ENCODE data around the gene EXOC1.
A peak's percentile ranks its signal among the peaks of the same experiment; 100 is the strongest.

Gene EXOC1

DNA sequence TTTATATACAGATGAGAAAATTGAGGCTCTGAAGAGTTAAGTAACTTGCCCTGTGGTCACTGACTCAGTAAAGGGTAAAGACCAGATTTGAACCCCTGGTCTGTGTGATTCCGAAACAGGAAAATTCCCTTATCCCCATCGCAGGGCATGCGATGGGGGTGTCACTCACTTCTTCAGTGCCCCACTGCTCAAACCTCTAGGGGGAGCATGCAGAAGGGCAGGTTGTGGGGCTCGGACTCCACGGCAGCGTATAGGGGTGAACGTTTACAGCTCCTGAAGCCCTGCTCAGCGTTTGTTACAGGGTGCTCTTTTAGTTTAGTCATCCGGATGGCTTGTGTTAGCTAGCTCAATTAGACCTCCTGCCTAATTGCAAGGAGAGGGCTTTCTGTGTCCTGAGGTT, 3.7 kb upstream of the EXOC1 start:
- no peak overlapping the region for H3K27ac ChIP-seq
- TF ChIP-seq Cebpa-rat (IDR thresholded peaks at IDR 0.05), result no peak
- no peak overlapping the region for H3K9ac ChIP-seq
- no peak overlapping the region for H3K4me2 ChIP-seq
- no peaks in the 10 kb centered on the region for H4K20me1 ChIP-seq
- H3K36me3 ChIP-seq, result no peaks in the 10 kb centered on the region
- H3K4me3 ChIP-seq, result no peak overlapping the region
- H3K4me1 ChIP-seq, result peaks cover 12% of the 10 kb centered on the region
- H3K9me3 ChIP-seq, result 0 out of 2 replicates have a peak, but pooled peaks cover 4% of the 10 kb centered on the region
- no peaks in the 10 kb centered on the region for H3K27me3 ChIP-seq

DNA sequence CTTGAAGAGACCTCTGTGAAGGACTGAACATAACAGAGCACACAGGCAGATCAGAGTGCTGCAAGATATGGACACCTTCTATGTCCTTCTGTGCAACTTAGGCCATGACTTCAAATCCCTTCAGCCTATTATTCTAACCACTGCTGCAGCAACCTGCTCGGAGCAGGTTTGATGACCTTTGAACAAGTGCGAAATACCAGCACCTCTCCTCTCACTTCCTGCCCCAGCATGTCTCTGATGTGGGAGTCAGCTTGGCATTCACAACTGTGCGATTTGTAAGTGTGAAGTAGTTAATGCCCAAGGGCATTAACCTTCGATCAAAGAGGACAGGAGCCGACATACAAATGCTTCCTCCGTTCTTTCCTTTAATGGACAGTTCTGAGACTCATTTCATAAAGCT, 1.6 kb upstream of the EXOC1 start:
- Histone ChIP-seq H4K20me1 (no peaks in the 10 kb centered on the region), H3K27me3 (no peaks in the 10 kb centered on the region), H3K4me2 (no peak overlapping the region), H3K9ac (no peak overlapping the region), H3K4me1 (peaks cover 16% of the 10 kb centered on the region), H3K9me3 (peaks cover 7% of the 10 kb centered on the region), H3K36me3 (0 out of 2 replicates have a peak, but pooled peaks cover 2% of the 10 kb centered on the region), H3K27ac (no peak overlapping the region), H3K4me3 (no peak overlapping the region)
- TF ChIP-seq Cebpa-rat (IDR thresholded peaks at IDR 0.05), result no peak

DNA sequence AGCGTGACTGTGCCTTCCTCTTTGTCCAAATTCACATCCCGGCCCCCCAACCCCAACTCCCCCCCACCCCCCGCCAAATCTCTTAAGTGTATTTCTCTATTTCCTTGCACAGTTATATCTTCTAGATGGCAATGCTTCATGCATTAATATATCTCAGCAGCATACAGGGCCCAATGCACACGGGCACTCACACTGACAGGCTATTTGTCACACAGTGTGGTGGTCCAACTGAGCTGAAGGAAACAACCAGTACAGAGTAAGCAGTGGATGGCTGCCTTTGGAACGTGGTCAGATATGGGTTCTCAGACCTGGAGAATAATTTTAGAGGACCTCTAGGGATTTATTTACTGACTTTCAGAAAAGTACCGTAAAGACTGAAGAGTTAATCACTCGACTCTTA, 681 bp downstream of the EXOC1 start:
- Histone ChIP-seq H3K27me3 (no peaks in the 10 kb centered on the region), H3K36me3 (peaks cover 21% of the 10 kb centered on the region), H3K27ac (peak overlapping the region; percentile 91), H4K20me1 (no peaks in the 10 kb centered on the region), H3K9me3 (peaks cover 16% of the 10 kb centered on the region), H3K4me2 (peak overlapping the region; percentile 95), H3K4me3 (peak overlapping the region; percentile 92), H3K4me1 (peaks cover 16% of the 10 kb centered on the region), H3K9ac (peak overlapping the region; percentile 92)
- TF ChIP-seq Cebpa-rat (IDR thresholded peaks at IDR 0.05), result no peak

DNA sequence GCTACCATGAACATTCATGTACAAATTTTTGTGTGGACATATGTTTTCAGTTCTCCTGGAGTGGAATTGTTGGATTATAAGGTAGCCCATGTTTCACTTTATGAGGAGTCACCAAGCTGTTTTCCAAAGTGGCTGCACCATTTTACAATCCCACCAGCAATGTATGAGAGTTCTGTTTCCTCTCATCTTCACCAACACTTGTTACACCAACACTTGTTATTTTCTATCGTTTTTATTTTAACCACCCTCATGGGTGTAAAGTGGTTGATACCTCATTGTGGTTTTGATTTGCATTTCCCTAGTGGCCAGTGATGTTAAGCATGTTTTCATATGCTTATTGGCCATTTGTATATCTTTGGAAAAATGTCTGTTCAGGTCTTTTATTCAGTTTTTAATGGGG, 4.1 kb downstream of the EXOC1 start:
- Histone ChIP-seq H4K20me1 (no peaks in the 10 kb centered on the region), H3K9ac (no peak overlapping the region), H3K4me1 (peaks cover 16% of the 10 kb centered on the region), H3K36me3 (peaks cover 47% of the 10 kb centered on the region), H3K27me3 (no peaks in the 10 kb centered on the region), H3K4me3 (no peak overlapping the region), H3K27ac (no peak overlapping the region), H3K4me2 (no peak overlapping the region), H3K9me3 (peaks cover 16% of the 10 kb centered on the region)
- no peak for TF ChIP-seq Cebpa-rat (IDR thresholded peaks at IDR 0.05)

DNA sequence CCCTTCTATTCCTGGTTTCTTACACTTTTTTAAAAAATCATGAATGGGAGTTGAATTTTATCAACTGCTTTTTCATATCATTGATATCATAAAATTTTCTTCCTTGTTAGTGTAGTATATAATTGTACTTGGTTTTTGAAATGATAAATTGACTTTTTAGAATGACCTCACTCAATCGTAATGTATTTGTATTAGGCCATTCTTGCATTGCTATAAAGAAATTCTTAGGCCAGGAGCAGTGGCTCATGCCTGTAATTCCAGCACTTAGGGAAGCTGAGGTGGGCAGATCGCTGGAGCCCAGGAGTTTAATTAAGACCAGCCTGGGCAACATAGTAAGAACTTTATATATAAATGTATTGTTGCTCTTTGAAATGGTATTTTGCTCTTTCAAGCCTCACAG, 6.3 kb downstream of the EXOC1 start:
- Histone ChIP-seq H3K4me1 (peaks cover 5% of the 10 kb centered on the region), H3K27me3 (no peaks in the 10 kb centered on the region), H3K9ac (no peak overlapping the region), H3K4me3 (no peak overlapping the region), H3K36me3 (peaks cover 62% of the 10 kb centered on the region), H4K20me1 (no peaks in the 10 kb centered on the region), H3K4me2 (no peak overlapping the region), H3K27ac (no peak overlapping the region), H3K9me3 (peaks cover 12% of the 10 kb centered on the region)
- TF ChIP-seq Cebpa-rat (IDR thresholded peaks at IDR 0.05), result no peak

DNA sequence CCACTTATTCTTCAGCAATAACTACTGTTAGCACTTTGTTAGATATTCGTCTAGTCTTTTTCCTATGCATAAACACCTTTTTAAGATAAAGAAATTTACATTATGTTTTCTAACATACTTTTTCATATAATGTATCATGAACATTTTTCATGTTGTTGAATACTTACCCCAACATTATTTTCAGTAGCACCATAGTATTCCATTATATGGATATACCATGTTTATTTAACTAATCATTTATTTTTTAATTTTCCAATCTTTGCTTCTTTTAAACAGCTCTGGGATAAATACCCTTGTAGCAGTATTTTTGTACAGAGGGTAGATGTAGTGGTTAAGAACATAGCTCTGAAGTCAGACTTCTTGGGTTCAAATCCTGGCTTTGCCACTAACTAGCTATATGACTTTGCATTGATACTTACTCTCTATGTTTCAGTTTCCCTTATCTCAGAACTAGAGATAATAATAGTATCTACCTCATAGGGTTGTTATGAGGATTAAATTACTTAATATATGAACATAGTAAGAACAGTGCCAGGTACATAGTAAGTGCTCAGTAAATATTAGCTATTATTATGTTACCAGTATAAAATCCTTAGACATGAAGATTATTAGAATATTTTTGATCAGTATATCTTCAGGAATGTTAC, 11.3 kb downstream of the EXOC1 start:
- H3K4me1 ChIP-seq, result peaks cover 7% of the 10 kb centered on the region
- no peak overlapping the region for H3K4me3 ChIP-seq
- peaks cover 60% of the 10 kb centered on the region for H3K36me3 ChIP-seq
- no peaks in the 10 kb centered on the region for H3K9me3 ChIP-seq
- H3K9ac ChIP-seq, result no peak overlapping the region
- no peaks in the 10 kb centered on the region for H3K27me3 ChIP-seq
- H3K4me2 ChIP-seq, result no peak overlapping the region
- no peak overlapping the region for H3K27ac ChIP-seq
- no peaks in the 10 kb centered on the region for H4K20me1 ChIP-seq
- TF ChIP-seq Cebpa-rat (IDR thresholded peaks at IDR 0.05), result no peak

DNA sequence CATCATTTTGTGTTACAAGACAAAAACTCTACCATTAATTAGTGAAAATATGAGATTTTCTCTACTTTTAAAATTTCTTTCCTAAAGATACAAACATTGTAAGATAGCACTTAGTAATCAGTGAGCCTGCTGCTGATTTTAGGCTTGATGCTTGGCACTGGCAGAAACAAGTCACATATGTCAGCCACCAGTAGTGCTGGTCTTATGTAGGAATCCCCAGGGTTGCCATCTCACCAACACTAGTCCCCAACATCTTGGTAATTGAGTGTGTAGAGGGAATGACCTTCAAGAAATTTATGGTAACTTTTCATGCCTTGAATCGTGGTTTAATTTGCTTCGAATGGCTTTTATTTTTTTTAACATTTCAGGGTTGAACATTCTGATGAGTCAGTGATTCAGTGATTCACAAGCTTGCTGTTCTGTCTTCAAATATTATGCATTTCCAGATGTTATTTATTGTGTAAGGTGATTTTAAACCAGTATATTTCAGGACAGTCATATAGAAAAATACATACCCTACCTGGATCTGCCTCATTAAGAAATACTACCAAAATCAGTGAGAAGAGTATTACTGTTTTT, 11.9 kb downstream of the EXOC1 start:
- no peak for TF ChIP-seq Cebpa-rat (IDR thresholded peaks at IDR 0.05)
- no peak overlapping the region for H3K27ac ChIP-seq
- peaks cover 60% of the 10 kb centered on the region for H3K36me3 ChIP-seq
- no peaks in the 10 kb centered on the region for H4K20me1 ChIP-seq
- H3K9me3 ChIP-seq, result no peaks in the 10 kb centered on the region
- no peaks in the 10 kb centered on the region for H3K27me3 ChIP-seq
- no peak overlapping the region for H3K9ac ChIP-seq
- peaks cover 7% of the 10 kb centered on the region for H3K4me1 ChIP-seq
- no peak overlapping the region for H3K4me2 ChIP-seq
- H3K4me3 ChIP-seq, result no peak overlapping the region

DNA sequence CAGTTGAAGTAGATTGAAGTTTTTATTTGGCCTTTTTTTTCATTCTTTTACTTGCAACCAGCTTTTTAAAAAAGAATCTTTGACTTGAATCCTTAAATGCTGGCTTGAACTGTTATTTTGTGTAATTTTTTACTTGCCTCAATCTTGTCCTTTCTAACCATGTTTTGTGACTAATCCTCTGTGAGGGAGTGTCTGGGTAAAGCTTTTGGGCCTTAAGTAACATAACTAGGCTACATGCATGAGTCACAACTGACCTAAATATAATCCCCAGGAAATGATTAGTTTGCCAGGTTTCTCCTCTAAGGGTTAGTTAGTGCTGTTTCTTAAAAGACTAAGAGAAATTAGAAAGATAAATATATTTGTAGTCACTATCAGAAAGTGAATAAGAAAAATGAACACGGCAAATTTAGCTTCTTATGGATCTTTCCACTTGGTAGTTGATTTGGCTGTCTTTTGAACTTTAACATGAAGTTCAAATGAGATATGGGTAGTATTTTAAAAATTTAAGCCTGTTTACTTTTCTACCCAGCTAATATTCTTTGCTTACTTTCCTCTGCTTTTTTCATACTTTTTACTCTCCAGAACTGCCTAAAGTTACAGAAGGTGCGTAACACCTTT, 13.0 kb downstream of the EXOC1 start:
- no peak overlapping the region for H3K4me3 ChIP-seq
- H3K9me3 ChIP-seq, result no peaks in the 10 kb centered on the region
- no peak for TF ChIP-seq Cebpa-rat (IDR thresholded peaks at IDR 0.05)
- H3K27me3 ChIP-seq, result no peaks in the 10 kb centered on the region
- no peaks in the 10 kb centered on the region for H4K20me1 ChIP-seq
- H3K27ac ChIP-seq, result 0 out of 2 replicates have a peak overlapping the region, but pooled peaks have one; percentile 16
- peak overlapping the region; percentile 5; the same call in 1 of the 2 replicates for H3K4me2 ChIP-seq
- peaks cover 7% of the 10 kb centered on the region for H3K4me1 ChIP-seq
- H3K9ac ChIP-seq, result no peak overlapping the region
- peaks cover 61% of the 10 kb centered on the region for H3K36me3 ChIP-seq

DNA sequence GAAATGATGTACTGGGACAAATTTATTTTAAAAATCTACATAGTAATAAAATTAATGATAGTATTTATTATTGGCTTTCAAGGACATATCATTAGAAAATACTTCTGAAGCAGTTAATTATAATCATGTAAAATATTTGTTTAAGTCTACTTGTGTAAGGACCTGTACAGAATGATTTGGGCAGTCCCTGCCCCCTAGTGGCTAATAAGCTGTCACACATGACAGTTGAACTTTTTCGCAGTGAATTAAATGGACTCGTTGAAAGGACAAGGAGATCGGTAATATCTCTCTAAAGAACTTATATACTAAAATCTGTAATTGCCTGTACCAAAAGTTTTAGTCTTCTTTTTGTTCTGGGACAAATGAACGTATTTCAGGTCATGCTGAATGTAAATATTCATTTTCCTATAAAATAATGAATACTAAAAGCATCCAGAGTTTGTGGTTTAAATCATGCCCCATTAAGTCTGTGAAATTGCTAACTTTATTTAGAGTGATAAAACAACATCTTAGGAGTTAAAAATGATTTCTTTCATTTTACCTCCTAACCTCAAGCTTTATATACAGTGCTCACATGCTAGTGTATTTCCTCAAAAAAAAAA, 13.6 kb downstream of the EXOC1 start:
- no peak overlapping the region for H3K9ac ChIP-seq
- no peak for TF ChIP-seq Cebpa-rat (IDR thresholded peaks at IDR 0.05)
- H3K9me3 ChIP-seq, result no peaks in the 10 kb centered on the region
- H3K4me1 ChIP-seq, result peaks cover 7% of the 10 kb centered on the region
- no peaks in the 10 kb centered on the region for H3K27me3 ChIP-seq
- peaks cover 62% of the 10 kb centered on the region for H3K36me3 ChIP-seq
- no peak overlapping the region for H3K4me2 ChIP-seq
- no peaks in the 10 kb centered on the region for H4K20me1 ChIP-seq
- H3K4me3 ChIP-seq, result no peak overlapping the region
- no peak overlapping the region for H3K27ac ChIP-seq

DNA sequence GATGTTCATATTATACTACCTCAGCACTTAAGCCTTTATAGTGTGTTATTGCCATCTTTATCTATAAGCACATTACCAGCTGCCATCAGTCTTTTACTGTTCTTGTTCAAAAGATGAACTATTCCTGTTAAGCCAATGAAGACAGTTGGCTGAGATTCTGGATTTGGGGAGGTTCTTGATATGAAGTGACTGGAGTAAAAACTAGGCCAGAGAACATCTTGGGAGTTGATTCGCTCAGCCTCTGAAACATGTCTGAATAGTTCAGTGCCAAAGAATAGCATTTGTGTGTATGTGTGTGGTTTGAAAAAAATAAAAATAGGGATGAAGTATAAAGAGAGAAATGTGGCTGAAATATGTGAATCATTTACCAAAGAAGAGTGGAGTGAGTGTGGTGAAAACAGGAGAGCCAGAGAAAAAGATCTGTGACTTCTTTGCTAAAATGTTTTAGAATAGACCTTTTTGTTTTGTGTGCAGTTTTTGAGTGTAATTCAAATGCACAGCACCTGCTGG, 15.2 kb downstream of the EXOC1 start:
- H3K4me1 ChIP-seq, result peaks cover 7% of the 10 kb centered on the region
- H3K4me2 ChIP-seq, result no peak overlapping the region
- H3K36me3 ChIP-seq, result peaks cover 59% of the 10 kb centered on the region
- H3K9me3 ChIP-seq, result no peaks in the 10 kb centered on the region
- H4K20me1 ChIP-seq, result no peaks in the 10 kb centered on the region
- H3K4me3 ChIP-seq, result no peak overlapping the region
- H3K27ac ChIP-seq, result no peak overlapping the region
- no peak overlapping the region for H3K9ac ChIP-seq
- no peaks in the 10 kb centered on the region for H3K27me3 ChIP-seq
- no peak for TF ChIP-seq Cebpa-rat (IDR thresholded peaks at IDR 0.05)
